ENCODE measurements around the gene BCL11B.

The BCL11B gene

GRCh38 chr14:99159341-99160340 is 112.4 kb downstream of the BCL11B start:
- no peak for DNase-seq (ENCODE audit: low spot score)

GRCh38 chr14:99158646-99159165 is 113.3 kb downstream of the BCL11B start:
- DNase-seq (ENCODE audit: low spot score): no peak

- DNase-seq (ENCODE audit: low spot score): no peak
Measured at GRCh38 chr14:99158150-99158549, 113.8 kb downstream of the BCL11B start.

DNA sequence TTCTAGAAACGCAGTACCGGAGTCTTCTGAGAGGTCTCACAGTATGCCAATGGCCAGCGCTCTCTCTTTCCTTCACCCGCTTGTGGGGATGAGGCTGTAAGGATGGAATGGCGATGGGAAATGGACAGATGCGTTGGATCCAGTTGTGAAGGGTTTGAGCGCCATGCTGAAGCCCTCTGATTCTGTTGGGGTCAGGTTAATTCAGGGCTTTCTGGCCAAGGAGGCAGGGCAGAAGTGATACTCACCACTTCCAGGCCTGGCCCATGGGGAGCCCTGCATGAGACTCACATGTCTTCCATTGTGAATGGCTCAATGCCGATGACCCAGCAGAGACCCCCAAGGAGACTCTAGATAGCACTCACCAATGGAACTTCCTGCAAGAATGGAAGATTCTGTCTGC is 114.3 kb downstream of the BCL11B start:
- DNase-seq (ENCODE audit: low spot score): no peak

GRCh38 chr14:99157246-99157645 is 114.8 kb downstream of the BCL11B start:
- DNase-seq (ENCODE audit: low spot score): no peak

DNA sequence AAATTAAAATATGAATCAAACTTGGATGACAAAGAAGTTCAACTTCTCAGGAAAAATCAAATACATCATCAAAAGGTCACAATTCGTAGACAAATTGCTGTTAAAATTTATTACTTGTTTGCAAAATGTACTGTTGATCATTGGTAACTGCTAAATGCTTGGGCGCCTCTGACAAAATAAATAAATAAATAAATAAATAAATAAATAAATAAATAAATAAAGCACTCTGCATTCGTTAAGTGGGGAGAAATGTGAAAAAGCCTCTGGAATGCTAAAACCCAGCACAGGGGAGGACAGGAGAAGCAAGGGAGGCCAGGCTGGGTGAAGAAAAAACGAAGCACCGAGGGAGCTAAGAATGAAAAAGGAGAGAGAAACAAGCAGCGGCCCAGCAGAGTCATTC is 115.2 kb downstream of the BCL11B start:
- no peak for DNase-seq (ENCODE audit: low spot score)

DNA sequence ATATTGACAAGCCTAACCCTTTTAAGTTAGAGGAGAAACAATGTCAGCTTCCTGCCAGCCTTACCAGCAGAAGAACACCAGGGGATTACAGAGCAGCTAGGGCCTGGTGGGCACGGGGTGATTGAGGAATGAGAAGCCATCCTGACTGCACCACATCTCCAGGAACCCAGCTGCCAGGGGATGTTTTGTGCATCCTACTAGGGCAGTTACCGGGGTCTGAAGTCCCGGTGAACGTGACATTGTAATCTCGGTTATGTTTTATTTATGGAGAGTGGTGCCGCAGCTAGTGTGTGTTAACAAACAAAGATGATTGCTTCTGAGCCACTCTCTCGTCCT is 115.9 kb downstream of the BCL11B start:
- DNase-seq (ENCODE audit: low spot score): no peak

GRCh38 chr14:99155173-99156089 is 116.6 kb downstream of the BCL11B start:
- no peak for DNase-seq (ENCODE audit: low spot score)

- DNase-seq (ENCODE audit: low spot score): no peak
Measured at GRCh38 chr14:99150236-99150635, 121.8 kb downstream of the BCL11B start.

GRCh38 chr14:99148861-99149610 is 123.0 kb downstream of the BCL11B start:
- DNase-seq (ENCODE audit: low spot score): no peak

DNA sequence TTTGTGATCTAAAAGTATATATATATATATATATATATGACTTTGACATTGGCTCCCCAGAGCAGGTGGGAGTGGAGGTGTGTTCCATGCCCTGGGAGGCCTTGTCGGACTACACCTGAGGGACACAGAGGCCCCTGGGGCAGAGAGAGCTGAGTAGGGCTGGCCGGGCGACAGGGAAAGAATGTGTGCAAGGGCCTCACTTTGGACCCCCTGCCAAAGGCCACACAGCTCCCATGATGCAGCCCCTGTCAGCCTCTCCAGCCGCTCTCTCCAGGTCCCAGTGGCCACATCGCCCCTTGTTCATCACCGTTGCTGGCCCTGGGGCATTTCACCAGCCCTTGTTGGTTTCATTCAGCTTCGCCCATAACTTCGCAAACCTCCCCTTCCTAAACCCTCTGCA is 123.9 kb downstream of the BCL11B start:
- DNase-seq (ENCODE audit: low spot score): no peak

DNA sequence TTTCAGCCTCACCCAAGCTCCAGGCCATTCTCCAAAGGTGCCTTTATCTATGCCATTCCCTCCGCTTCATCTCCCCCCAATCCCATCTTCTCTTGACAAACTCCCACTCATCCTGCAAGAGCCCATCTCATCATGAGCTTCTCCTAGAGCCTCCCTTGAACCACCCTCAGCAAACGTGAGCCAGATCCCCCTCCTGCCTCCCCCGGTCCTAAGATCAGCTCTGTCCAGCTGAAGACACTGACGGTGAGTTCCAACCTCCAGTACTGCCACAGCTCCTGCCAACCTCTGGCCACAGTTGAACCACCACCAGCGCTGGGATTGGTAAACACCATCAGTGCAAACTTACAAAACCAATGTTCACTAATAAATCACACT is 124.6 kb downstream of the BCL11B start:
- no peak for DNase-seq (ENCODE audit: low spot score)

- no peak for DNase-seq (ENCODE audit: low spot score)
Measured at GRCh38 chr14:99146616-99147365, 125.2 kb downstream of the BCL11B start.

GRCh38 chr14:99145307-99145706 is 126.7 kb downstream of the BCL11B start:
- DNase-seq (ENCODE audit: low spot score): no peak

- DNase-seq (ENCODE audit: low spot score): no peak
Measured at GRCh38 chr14:99143793-99144192, 128.2 kb downstream of the BCL11B start.

- DNase-seq (ENCODE audit: low spot score): no peak
Measured at GRCh38 chr14:99143126-99143525, 128.9 kb downstream of the BCL11B start.

DNA sequence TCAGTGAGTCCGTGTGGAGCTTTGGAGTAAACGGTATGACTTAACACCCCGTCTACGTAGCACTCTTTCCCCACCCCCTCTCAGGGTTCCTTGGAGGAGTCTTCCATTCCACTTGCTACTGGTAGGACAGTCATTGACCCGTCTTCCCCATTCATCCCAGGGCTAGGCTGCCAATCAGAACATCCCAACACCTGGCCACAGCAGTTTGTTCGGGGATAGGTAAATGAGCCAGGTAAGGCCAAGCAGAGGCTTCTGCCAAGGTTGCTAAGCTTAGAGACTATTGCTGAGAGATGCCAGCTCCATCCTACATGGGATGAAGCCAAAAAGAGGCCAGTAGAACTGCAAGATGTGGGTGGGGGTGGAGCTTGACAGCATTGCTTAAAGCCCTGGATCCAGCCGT is 130.8 kb downstream of the BCL11B start:
- no peak for DNase-seq (ENCODE audit: low spot score)

DNA sequence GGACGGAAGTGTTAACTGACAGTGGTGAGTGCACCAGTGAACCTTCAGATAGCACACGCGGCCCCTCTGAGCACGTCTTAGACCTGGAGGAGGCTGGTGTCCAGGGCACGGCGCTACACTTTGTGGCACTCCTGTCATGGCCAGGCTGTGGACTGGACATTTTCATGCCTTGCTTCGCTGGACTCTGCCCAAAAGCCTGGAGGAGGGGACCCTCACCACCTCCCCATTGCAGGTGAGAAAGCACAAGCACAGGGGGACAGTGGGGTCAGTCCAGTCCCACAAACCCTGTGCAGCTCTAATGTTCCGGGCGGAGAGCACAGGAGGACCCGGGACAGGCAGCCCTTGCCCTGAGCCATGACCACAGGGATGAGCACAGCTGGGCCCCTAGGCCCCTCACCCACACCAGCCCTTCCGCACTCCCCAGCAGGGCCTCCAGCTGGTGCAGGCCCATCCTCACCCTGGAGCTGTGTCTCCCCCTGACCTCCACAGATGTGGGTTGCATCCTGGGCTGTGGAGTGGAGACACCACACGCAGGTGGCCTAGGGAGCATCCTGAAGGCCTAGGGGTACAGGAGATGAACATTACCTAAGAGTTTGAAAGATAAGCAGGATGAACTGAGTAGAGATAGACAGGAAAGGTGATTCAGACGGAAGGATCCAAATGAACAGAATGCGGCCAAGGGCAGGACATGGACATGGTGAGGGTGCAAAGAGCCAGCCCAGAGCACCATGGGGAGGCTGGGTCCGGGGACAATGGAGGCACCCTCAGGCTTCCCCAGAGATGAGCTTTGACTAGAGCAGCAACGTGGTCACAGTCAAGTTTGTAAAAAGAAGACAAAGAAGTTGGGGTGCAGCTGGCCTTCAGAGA is 132.8 kb downstream of the BCL11B start:
- DNase-seq (ENCODE audit: low spot score): no peak

- no peak for DNase-seq (ENCODE audit: low spot score)
Measured at GRCh38 chr14:99137913-99138571, 134.0 kb downstream of the BCL11B start.
